Raji (cell line): Measurements from ENCODE around the gene HTRA3.

ENCODE experiments used
- POLR2A ChIP-seq: IDR thresholded peaks from 2 replicates; pipeline ENCODE4 v1.6.1; 2011; ENCODE audit warnings: low read depth, low read length, control low read depth; ENCODE audit not compliant: insufficient read depth

The HTRA3 gene

GRCh38 chr4:8239661-8240060 lies 29.9 kb upstream of the HTRA3 start:
- TF ChIP-seq POLR2A, result no peak

GRCh38 chr4:8240211-8241041 lies 29.1 kb upstream of the HTRA3 start:
- TF ChIP-seq POLR2A, result no peak

- no peak for TF ChIP-seq POLR2A
Observed at GRCh38 chr4:8241211-8241779, 28.3 kb upstream of the HTRA3 start.

DNA sequence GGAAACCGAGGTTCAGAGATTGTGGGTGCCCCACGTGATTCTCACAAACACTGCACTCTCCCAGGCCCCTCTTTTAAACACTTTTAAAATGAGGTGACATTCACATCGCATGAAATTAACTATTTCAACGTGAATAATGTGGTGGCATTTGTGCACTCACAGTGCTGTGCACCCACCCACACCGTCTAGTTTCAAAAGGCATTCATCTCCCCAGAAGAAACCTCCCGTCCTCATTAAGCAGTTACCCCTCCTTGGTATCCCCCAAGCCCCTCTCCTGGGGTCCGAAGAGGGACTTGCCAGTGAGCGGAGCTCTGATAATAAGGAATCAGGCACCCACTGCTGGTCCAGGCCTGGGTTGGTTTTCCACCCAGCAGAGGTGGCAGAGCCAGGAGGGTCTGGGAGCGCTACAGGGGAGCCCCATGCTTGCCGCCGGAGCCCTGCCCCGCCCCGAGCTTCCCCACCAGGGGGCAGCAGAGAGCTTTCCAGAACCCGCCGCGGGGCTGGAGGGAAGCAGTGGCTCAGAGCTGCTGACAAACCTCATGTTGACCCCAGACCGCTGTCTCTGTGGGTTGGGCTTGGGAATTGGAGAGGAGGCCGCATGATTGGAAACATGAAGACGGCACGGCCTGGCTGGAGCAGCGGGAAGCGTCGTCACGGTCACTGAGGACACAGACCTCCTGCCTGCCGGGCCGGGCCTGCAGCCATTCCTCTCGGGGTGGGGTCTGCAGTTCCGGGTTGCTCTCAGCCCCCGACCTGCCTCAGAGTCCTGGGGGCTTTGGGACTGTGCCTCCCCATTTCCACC lies 27.5 kb upstream of the HTRA3 start:
- TF ChIP-seq POLR2A, result no peak

GRCh38 chr4:8242782-8243560 lies 26.6 kb upstream of the HTRA3 start:
- no peak for TF ChIP-seq POLR2A

DNA sequence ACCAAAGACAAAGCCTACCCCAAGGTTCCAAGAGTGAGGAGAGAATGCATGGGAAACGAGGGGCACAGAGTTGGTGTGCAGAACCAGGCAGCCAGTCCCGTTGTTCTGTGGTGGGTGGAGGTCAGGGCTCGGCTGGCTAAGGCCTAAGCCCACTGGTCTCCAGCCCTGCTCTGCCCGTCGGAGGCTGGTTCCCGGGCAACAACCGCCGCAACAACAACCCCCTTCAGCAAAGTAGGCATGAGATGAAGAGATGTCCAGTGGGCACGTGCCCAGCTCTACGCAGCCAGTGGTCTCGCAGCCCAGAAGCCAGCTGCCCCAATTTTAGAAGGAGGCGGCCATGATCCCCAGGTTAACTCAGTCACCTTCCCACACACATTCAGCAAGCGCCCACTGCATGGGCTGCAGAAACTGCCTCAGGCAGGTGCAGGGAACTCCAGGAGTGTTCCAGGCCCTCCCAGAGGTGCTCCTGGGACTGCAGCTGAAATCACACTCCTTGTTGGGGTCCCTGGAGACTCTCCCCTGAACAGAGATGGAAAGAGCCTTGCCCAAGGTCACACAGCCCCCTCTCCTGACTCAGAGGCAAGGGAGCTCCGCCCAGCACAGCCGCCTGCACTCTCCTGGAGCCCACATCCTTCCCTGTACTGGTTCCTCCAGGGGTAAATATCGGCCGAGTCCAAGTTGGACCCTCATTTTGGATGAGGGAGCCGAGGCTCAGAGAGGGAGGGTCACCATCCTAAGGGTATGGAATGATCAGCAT lies 25.4 kb upstream of the HTRA3 start:
- TF ChIP-seq POLR2A, result no peak

DNA sequence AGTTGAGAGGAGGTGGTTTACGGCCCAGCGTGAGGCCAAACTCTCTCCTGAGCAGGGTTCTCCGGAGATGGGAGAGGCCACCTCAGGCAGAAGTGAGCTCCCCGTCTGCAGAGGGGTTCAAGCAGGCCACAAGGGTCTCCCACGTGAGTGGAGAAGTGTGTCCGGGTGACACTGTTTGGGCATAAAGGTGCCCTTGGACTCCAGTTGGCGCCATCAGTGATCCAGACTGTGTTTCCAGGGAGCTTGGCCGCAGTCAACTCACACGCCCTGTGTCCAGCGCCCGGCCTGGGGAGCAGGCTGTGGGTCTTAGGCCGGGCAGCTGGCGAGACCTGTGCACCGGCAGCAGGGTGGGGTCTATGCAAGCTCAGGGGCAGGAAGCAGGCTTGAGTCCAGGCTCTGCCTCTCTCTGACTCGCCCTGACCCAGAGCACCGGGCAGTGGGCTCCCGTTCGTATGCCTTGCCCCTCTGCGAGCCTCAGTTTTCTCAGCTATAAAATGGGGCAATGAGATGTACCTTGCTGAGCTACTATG lies 24.6 kb upstream of the HTRA3 start:
- no peak for TF ChIP-seq POLR2A

DNA sequence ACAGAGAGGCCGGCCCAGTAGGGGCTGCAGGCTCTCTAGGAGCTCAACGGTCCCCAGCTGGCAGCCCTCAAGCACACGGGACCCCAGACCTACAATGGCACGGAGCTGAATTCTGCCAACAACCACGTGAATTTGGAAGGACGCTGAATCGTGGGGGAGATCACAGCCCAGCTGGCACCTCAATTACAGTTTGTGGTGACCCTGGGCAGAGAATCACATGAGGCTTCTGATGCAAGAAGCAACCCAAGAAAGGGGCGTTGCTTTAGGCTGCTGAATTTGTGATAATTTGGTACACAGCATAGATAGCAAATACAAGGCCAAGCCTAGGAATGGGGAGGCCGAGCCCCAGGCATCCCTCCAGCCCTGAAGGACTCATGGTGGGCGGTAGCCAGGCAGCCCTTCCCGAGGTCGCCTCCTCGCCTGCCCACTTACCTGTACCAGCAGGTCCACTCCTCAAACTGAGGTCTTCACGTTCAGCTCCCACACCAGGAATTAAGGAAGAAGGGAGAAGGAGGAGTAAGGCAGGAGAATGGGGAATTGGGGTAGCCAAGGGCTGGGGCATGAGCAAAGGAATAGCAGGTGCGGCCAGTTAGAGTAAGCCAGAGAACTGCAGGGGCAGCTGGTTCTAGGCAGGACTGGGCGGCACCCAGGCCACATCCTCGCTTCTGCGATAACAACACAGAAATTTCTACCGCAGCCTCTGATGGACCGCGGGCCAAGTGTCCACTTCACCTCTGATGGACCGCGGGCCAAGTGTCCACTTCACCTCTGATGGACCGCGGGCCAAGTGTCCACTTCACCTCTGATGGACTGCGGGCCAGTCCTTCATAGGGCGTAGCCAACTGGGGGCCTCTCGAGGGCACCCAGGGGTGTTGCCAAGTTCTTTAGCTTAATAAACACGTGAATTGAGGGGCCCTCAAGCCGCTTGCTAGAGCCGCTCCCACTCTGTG lies 23.4 kb upstream of the HTRA3 start:
- no peak for TF ChIP-seq POLR2A

DNA sequence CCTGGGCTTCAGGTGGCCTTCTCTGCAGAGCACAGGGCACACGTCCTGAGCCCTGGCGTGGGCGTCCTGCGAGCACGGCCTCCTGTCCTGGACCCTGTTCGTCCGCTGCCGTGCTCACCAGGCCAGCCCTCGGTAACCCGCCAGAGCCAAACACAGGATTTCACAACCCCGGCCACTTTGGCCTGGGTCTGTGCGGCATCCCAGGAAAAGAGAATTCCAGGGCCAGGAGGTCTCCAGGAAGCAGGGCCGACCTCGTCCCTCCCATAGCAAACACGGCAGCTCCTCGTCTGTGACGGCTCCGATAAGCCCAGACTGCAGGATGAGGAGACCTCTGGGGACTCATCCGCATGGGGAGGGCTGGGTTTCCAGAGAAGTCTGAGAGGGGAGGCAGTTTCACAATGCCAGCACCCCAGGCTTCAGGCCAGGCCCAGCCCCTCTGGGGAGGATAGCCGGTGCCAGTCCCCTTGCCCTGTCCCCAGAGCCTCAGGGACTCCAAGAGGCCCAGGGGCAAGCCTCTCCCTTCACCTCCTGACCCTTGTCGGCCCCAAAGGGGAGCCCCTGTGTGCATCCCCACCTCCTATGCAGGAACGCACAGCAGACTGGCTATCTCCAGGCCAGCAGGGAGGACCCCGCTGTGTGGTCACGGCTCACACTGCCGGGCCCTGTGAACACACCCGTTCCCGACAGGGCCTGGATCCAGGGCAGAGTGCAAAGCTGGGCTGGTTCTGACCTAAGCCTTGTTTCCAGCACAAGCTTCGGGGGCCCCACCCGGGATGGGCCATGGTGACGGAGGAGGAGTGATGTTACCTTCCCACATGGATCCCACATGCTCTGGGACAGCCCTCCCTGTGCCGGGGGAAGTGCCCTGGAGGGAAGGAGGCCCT lies 22.3 kb upstream of the HTRA3 start:
- no peak for TF ChIP-seq POLR2A

- TF ChIP-seq POLR2A, result no peak
Observed at GRCh38 chr4:8248091-8248490, 21.5 kb upstream of the HTRA3 start.

GRCh38 chr4:8250227-8250626 lies 19.3 kb upstream of the HTRA3 start:
- TF ChIP-seq POLR2A, result no peak

DNA sequence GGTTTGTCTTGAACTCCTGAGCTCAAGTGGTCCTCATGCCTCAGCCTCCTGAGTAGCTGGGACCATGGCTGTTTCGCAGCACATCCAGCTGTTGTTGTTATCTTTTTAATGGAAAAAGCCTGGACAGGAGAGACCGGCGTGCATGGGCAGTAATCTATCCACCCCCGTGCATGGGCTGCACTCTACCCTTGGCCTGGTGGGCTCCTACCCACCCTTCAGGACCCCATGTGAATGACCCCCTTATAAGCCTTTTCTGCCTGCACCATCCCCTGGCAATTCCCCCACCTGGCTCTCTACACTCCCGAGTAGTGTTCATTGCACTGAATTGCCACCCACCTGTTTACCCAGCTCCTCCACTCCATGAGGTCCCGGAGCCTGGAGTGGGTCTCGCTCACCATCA lies 18.9 kb upstream of the HTRA3 start:
- TF ChIP-seq POLR2A, result no peak
